GDM1 (cell line): ENCODE data around the gene ATOX1.
"Not testable (repeated sequence)": the region's sequence is repeated elsewhere in the genome, so short reads cannot be mapped to it uniquely, and the experiment has no call there.

Experiments
- DNase-seq: peaks from one replicate; lab custom pipeline; 2025; lab: John Stamatoyannopoulos, UW

The ATOX1 gene

GRCh38 chr5:151698081-151698480, 60.4 kb downstream of the ATOX1 start:
- not testable (repeated sequence) for DNase-seq

- no peak for DNase-seq
Observed at GRCh38 chr5:151697452-151697851, 61.0 kb downstream of the ATOX1 start.

DNA sequence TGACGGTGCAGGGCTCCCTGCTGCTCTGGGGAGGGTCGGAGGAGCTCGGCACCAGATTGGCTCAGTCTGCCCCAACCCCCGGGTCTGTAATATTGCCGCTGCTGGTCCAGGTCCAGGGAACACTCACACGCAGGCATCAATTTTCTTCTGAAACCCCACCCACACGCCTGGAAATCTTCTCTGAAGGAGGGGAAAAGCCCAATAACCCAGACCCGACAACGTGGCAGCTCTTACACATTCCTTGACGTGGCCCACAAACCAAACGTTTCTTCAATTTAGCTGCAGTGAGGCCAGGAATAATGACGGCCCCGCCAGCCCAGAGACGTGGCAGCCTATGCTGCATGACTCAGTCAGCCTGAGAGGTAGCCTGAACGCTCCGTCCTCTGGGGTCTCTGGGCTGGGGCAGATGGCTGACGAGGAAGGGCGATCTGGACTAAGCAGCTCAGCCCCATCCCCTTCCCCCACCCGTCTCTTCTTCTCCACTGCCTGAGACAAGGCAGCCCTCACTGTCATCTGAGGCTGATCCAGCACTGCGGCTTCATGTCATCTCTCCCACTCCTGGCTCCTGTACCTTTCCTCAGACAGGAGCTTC, 61.9 kb downstream of the ATOX1 start:
- no peak for DNase-seq

- DNase-seq, result no peak
Observed at GRCh38 chr5:151695464-151695863, 63.0 kb downstream of the ATOX1 start.

DNA sequence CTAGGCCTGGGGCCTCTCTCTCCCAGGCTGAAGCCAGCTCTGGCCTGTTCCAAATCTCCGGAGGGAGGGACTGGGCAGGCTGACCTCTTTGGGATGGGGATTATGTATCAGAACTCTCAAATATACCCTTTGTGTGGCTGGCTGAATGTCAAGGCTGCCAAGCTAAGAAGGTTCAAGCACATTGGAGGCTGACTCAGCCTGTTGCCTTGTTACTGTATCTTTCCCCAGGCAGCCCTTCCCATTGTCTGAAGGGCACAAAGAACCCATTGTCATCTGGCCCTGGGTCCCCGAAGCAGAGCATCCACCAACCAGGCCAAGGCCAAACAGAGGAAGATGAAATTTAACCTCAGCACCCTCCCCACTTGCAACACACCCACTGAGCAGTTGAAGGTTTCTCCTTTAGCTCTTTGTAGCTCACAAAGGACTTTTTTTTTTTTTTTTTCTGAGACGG, 64.4 kb downstream of the ATOX1 start:
- no peak for DNase-seq
